ENCODE data around the gene CBFA2T2.
A peak's percentile ranks its signal among the peaks of the same experiment; 100 is the strongest.

CBFA2T2 gene

GRCh38 chr20:33685328-33686099, 195.6 kb downstream of the CBFA2T2 start:
- H3K27ac ChIP-seq (ENCODE audit: low read depth, low read length, severe bottlenecking), result no peak overlapping the region
- peak overlapping the region; percentile 53 for H3K4me3 ChIP-seq (ENCODE audit: extremely low read depth, insufficient read depth, low read length, poor library complexity, severe bottlenecking)
- H3K36me3 ChIP-seq (ENCODE audit: control insufficient read depth, insufficient read depth, low read length), result peaks cover 2% of the 10 kb centered on the region
- no peaks in the 10 kb centered on the region for H3K9me3 ChIP-seq (ENCODE audit: control insufficient read depth, low read length)
- 1% methylated on average over 17 to 43 of the region's 53 CpGs for WGBS, 2 experiments (ENCODE audit: insufficient coverage in 2 of 2)
- H3K4me1 ChIP-seq (ENCODE audit: control insufficient read depth, insufficient read depth, low read length, poor library complexity, severe bottlenecking), result peaks cover 35% of the 10 kb centered on the region

GRCh38 chr20:33686100-33686983, 196.4 kb downstream of the CBFA2T2 start, which contains the start of gene E2F1:
Gene E2F1 (minus strand): TSS chr20:33686385. CDS start chr20:33686264, 121 bp downstream.
- Histone ChIP-seq H3K36me3 (ENCODE audit: control insufficient read depth, insufficient read depth, low read length) (no peaks in the 10 kb centered on the region), H3K27ac (ENCODE audit: low read depth, low read length, severe bottlenecking) (peak within 1 kb of the TSS; percentile 41), H3K4me1 (ENCODE audit: control insufficient read depth, insufficient read depth, low read length, poor library complexity, severe bottlenecking) (peaks cover 35% of the 10 kb centered on the region), H3K4me3 (ENCODE audit: extremely low read depth, insufficient read depth, low read length, poor library complexity, severe bottlenecking) (peak within 1 kb of the TSS; percentile 53), H3K9me3 (ENCODE audit: control insufficient read depth, low read length) (no peaks in the 10 kb centered on the region)
- WGBS, 2 experiments (ENCODE audit: insufficient coverage in 2 of 2), result 4% methylated on average over 82 to 84 of the region's 101 CpGs

GRCh38 chr20:33686984-33687366, 197.1 kb downstream of the CBFA2T2 start:
- Histone ChIP-seq H3K27ac (ENCODE audit: low read depth, low read length, severe bottlenecking) (peak overlapping the region; percentile 41), H3K9me3 (ENCODE audit: control insufficient read depth, low read length) (no peaks in the 10 kb centered on the region), H3K4me3 (ENCODE audit: extremely low read depth, insufficient read depth, low read length, poor library complexity, severe bottlenecking) (no peak overlapping the region), H3K36me3 (ENCODE audit: control insufficient read depth, insufficient read depth, low read length) (no peaks in the 10 kb centered on the region), H3K4me1 (ENCODE audit: control insufficient read depth, insufficient read depth, low read length, poor library complexity, severe bottlenecking) (peaks cover 35% of the 10 kb centered on the region)
- WGBS, 2 experiments (ENCODE audit: insufficient coverage in 2 of 2), result 88 to 95% methylated on average over 7 to 14 of the region's 14 CpGs

GRCh38 chr20:33687370-33687915, 197.5 kb downstream of the CBFA2T2 start:
- Histone ChIP-seq H3K27ac (ENCODE audit: low read depth, low read length, severe bottlenecking) (peak overlapping the region; percentile 41), H3K4me1 (ENCODE audit: control insufficient read depth, insufficient read depth, low read length, poor library complexity, severe bottlenecking) (peaks cover 35% of the 10 kb centered on the region), H3K36me3 (ENCODE audit: control insufficient read depth, insufficient read depth, low read length) (no peaks in the 10 kb centered on the region), H3K4me3 (ENCODE audit: extremely low read depth, insufficient read depth, low read length, poor library complexity, severe bottlenecking) (no peak overlapping the region), H3K9me3 (ENCODE audit: control insufficient read depth, low read length) (no peaks in the 10 kb centered on the region)
- 87 to 92% methylated on average over 8 of the region's 8 CpGs for WGBS, 2 experiments (ENCODE audit: insufficient coverage in 2 of 2)

- no peak overlapping the region for H3K27ac ChIP-seq (ENCODE audit: low read depth, low read length, severe bottlenecking)
- H3K4me1 ChIP-seq (ENCODE audit: control insufficient read depth, insufficient read depth, low read length, poor library complexity, severe bottlenecking), result peaks cover 35% of the 10 kb centered on the region
- no peaks in the 10 kb centered on the region for H3K9me3 ChIP-seq (ENCODE audit: control insufficient read depth, low read length)
- H3K36me3 ChIP-seq (ENCODE audit: control insufficient read depth, insufficient read depth, low read length), result no peaks in the 10 kb centered on the region
- 97 to 100% methylated on average over 3 of the region's 3 CpGs for WGBS, 2 experiments (ENCODE audit: insufficient coverage in 2 of 2)
- H3K4me3 ChIP-seq (ENCODE audit: extremely low read depth, insufficient read depth, low read length, poor library complexity, severe bottlenecking), result no peak overlapping the region
These were observed 198.4 kb downstream of the CBFA2T2 start for GRCh38 chr20:33687993-33688937.

GRCh38 chr20:33688938-33689424, 199.1 kb downstream of the CBFA2T2 start:
- Histone ChIP-seq H3K36me3 (ENCODE audit: control insufficient read depth, insufficient read depth, low read length) (no peaks in the 10 kb centered on the region), H3K4me1 (ENCODE audit: control insufficient read depth, insufficient read depth, low read length, poor library complexity, severe bottlenecking) (peaks cover 40% of the 10 kb centered on the region), H3K27ac (ENCODE audit: low read depth, low read length, severe bottlenecking) (no peak overlapping the region), H3K9me3 (ENCODE audit: control insufficient read depth, low read length) (no peaks in the 10 kb centered on the region), H3K4me3 (ENCODE audit: extremely low read depth, insufficient read depth, low read length, poor library complexity, severe bottlenecking) (no peak overlapping the region)
- WGBS, 2 experiments (ENCODE audit: insufficient coverage in 2 of 2), result 100% methylated on average over 1 to 3 of the region's 3 CpGs

GRCh38 chr20:33689493-33689892, 199.6 kb downstream of the CBFA2T2 start:
- Histone ChIP-seq H3K27ac (ENCODE audit: low read depth, low read length, severe bottlenecking) (peak overlapping the region; percentile 68), H3K36me3 (ENCODE audit: control insufficient read depth, insufficient read depth, low read length) (no peaks in the 10 kb centered on the region), H3K9me3 (ENCODE audit: control insufficient read depth, low read length) (no peaks in the 10 kb centered on the region), H3K4me3 (ENCODE audit: extremely low read depth, insufficient read depth, low read length, poor library complexity, severe bottlenecking) (no peak overlapping the region), H3K4me1 (ENCODE audit: control insufficient read depth, insufficient read depth, low read length, poor library complexity, severe bottlenecking) (peaks cover 41% of the 10 kb centered on the region)
- no CpG with 5 or more reads among the region's 1 CpG for WGBS, 2 experiments (ENCODE audit: insufficient coverage in 2 of 2)

- Histone ChIP-seq H3K4me1 (ENCODE audit: control insufficient read depth, insufficient read depth, low read length, poor library complexity, severe bottlenecking) (peaks cover 38% of the 10 kb centered on the region), H3K9me3 (ENCODE audit: control insufficient read depth, low read length) (no peaks in the 10 kb centered on the region), H3K4me3 (ENCODE audit: extremely low read depth, insufficient read depth, low read length, poor library complexity, severe bottlenecking) (no peak overlapping the region), H3K36me3 (ENCODE audit: control insufficient read depth, insufficient read depth, low read length) (no peaks in the 10 kb centered on the region), H3K27ac (ENCODE audit: low read depth, low read length, severe bottlenecking) (peak overlapping the region; percentile 68)
- WGBS, 2 experiments (ENCODE audit: insufficient coverage in 2 of 2), result 5 to 27% methylated on average over 2 of the region's 4 CpGs
These were observed 200.1 kb downstream of the CBFA2T2 start for GRCh38 chr20:33689973-33690372.

- WGBS, 2 experiments (ENCODE audit: insufficient coverage in 2 of 2), result 90 to 95% methylated on average over 4 of the region's 5 CpGs
- Histone ChIP-seq H3K4me1 (ENCODE audit: control insufficient read depth, insufficient read depth, low read length, poor library complexity, severe bottlenecking) (peaks cover 31% of the 10 kb centered on the region), H3K27ac (ENCODE audit: low read depth, low read length, severe bottlenecking) (no peak overlapping the region), H3K9me3 (ENCODE audit: control insufficient read depth, low read length) (peaks cover 1% of the 10 kb centered on the region), H3K36me3 (ENCODE audit: control insufficient read depth, insufficient read depth, low read length) (no peaks in the 10 kb centered on the region), H3K4me3 (ENCODE audit: extremely low read depth, insufficient read depth, low read length, poor library complexity, severe bottlenecking) (no peak overlapping the region)
These were observed 203.4 kb downstream of the CBFA2T2 start for GRCh38 chr20:33693289-33693688.
